ENCODE measurements around the gene MEMO1.

DNA sequence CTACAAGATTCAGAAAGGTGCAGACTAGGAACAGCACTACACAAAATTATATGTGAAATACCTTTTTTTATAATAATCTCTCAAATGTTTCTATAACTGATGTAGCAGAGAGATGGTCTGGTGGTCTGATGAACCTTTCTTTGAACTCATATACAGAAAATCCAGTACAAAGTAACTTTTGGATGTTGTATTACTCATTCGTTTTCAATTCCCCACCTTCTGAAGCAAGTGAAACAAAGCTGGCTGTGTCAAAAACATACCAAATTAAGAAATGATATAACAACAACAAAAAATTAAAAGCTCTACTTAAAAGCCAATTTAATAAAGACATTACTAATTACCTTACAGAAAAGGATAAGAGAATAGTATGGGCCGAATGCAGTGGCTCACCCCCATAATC lies 38.7 kb downstream of the MEMO1 start:
- no peak for TF ChIP-seq CTCF (IDR thresholded peaks at IDR 0.05)
- TF ChIP-seq POLR2AphosphoS5 (IDR thresholded peaks at IDR 0.05): no peak
- no peak for TF ChIP-seq POLR2A (IDR thresholded peaks at IDR 0.05)
